Activated T-cell treated with anti-CD3 and anti-CD28 coated beads, Interleukin-2, amount 50 U/mL, for 72 hours (primary cell): ENCODE results near the gene GABBR2. TPM values are rescaled to one million over a fixed set of nuclear protein-coding genes. Genes with fewer than 3 reads are reported as not detected.

Source experiments
- ATAC-seq, 2 donors: fragments of 150-1000 bp; cut with Tn5 transposase; replicated peaks in 1 of 2; 2 replicates each; pipeline ENCODE4 v1.10.0; 2021; ENCODE audit warnings: moderate library complexity in 2 of 2, mild to moderate bottlenecking in 1 of 2
- DNase-seq, 2 donors: peaks; one replicate each; pipeline ENCODE4 v3.0.0; 2021 to 2022; ENCODE audit warnings: mixed read lengths in 1 of 2
- H3K27ac Mint-ChIP-seq: one replicate; pipeline ENCODE4 v1.8.0; 2022; ENCODE audit warnings: mild to moderate bottlenecking, moderate library complexity, mixed read lengths
- H3K27me3 Mint-ChIP-seq: one replicate; pipeline ENCODE4 v1.8.0; 2022; ENCODE audit warnings: low read depth, mixed read lengths
- H3K36me3 Mint-ChIP-seq, 2 donors: one replicate each; pipeline ENCODE4 v1.8.0; 2022; ENCODE audit warnings: mixed read lengths in 2 of 2, mild to moderate bottlenecking in 1 of 2; ENCODE audit not compliant: insufficient read depth in 2 of 2
- H3K4me1 Mint-ChIP-seq: one replicate; pipeline ENCODE4 v1.8.0; 2022; ENCODE audit warnings: low read depth, mixed read lengths
- H3K4me3 Mint-ChIP-seq, 2 donors: one replicate each; pipeline ENCODE4 v1.8.0; 2022; ENCODE audit warnings: mild to moderate bottlenecking in 2 of 2, mixed read lengths in 2 of 2, moderate library complexity in 2 of 2
- H3K9me3 Mint-ChIP-seq, 2 donors: one replicate each; pipeline ENCODE4 v1.8.0; 2022; ENCODE audit warnings: mixed read lengths in 2 of 2
- total RNA-seq, 2 donors: library from RNA; stranded (reverse); gene quantifications; one replicate each; pipeline ENCODE4 v1.2.3, GENCODE V29; 2022

Gene GABBR2
- total RNA-seq, 2 donors from 2014 or later = not detected

- peaks cover 13% of the 10 kb centered on the region for H3K27me3 Mint-ChIP-seq
- no peak overlapping the region for H3K27ac Mint-ChIP-seq
- DNase-seq (no peak), ATAC-seq (no peak)
- peaks cover 3 to 9% of the 10 kb centered on the region in 2 donors for H3K9me3 Mint-ChIP-seq
- H3K4me1 Mint-ChIP-seq = no peaks in the 10 kb centered on the region
- no peak overlapping the region for H3K4me3 Mint-ChIP-seq
- peaks cover 7 to 11% of the 10 kb centered on the region in 2 donors for H3K36me3 Mint-ChIP-seq
These were observed 339.3 kb downstream of the GABBR2 start for GRCh38 chr9:98369471-98369870.

- Mint-ChIP-seq H3K4me3 (no peak overlapping the region), H3K36me3 (peaks cover 7 to 11% of the 10 kb centered on the region in 2 donors), H3K27ac (no peak overlapping the region), H3K9me3 (peaks cover 3 to 9% of the 10 kb centered on the region in 2 donors), H3K27me3 (peaks cover 13% of the 10 kb centered on the region), H3K4me1 (no peaks in the 10 kb centered on the region)
- DNase-seq (no peak), ATAC-seq (no peak)
These were observed 339.7 kb downstream of the GABBR2 start for GRCh38 chr9:98369066-98369425.

- no peak overlapping the region for H3K27ac Mint-ChIP-seq
- H3K36me3 Mint-ChIP-seq = peaks cover 7 to 11% of the 10 kb centered on the region in 2 donors
- no peak overlapping the region for H3K4me3 Mint-ChIP-seq
- ATAC-seq = no peak
- no peaks in the 10 kb centered on the region for H3K4me1 Mint-ChIP-seq
- H3K27me3 Mint-ChIP-seq = peaks cover 13% of the 10 kb centered on the region
- DNase-seq = no peak
- H3K9me3 Mint-ChIP-seq = peaks cover 3 to 9% of the 10 kb centered on the region in 2 donors
These were observed 340.2 kb downstream of the GABBR2 start for GRCh38 chr9:98368366-98369065.

- Mint-ChIP-seq H3K4me1 (no peaks in the 10 kb centered on the region), H3K27ac (no peak overlapping the region), H3K36me3 (peaks cover 7 to 11% of the 10 kb centered on the region in 2 donors), H3K27me3 (peaks cover 16% of the 10 kb centered on the region), H3K9me3 (peaks cover 3 to 9% of the 10 kb centered on the region in 2 donors), H3K4me3 (no peak overlapping the region)
- DNase-seq = no peak
- ATAC-seq = no peak
These were observed 340.8 kb downstream of the GABBR2 start for GRCh38 chr9:98367923-98368322.

- Mint-ChIP-seq H3K36me3 (peaks cover 7 to 11% of the 10 kb centered on the region in 2 donors), H3K4me3 (no peak overlapping the region), H3K27me3 (peaks cover 21% of the 10 kb centered on the region), H3K4me1 (no peaks in the 10 kb centered on the region), H3K27ac (no peak overlapping the region), H3K9me3 (peaks cover 3 to 9% of the 10 kb centered on the region in 2 donors)
- DNase-seq = no peak
- no peak for ATAC-seq
These were observed 341.3 kb downstream of the GABBR2 start for GRCh38 chr9:98367371-98367900.

GRCh38 chr9:98365781-98366180, 343.0 kb downstream of the GABBR2 start:
- H3K9me3 Mint-ChIP-seq = peaks cover 3 to 9% of the 10 kb centered on the region in 2 donors
- H3K4me1 Mint-ChIP-seq = no peaks in the 10 kb centered on the region
- ATAC-seq = no peak
- H3K27ac Mint-ChIP-seq = no peak overlapping the region
- no peak for DNase-seq
- H3K4me3 Mint-ChIP-seq = no peak overlapping the region
- H3K27me3 Mint-ChIP-seq = peaks cover 21% of the 10 kb centered on the region
- H3K36me3 Mint-ChIP-seq = peaks cover 7 to 11% of the 10 kb centered on the region in 2 donors

GRCh38 chr9:98365227-98365669, 343.5 kb downstream of the GABBR2 start:
- DNase-seq (peak; percentile 3 to 13), ATAC-seq (no peak)
- no peaks in the 10 kb centered on the region for H3K4me1 Mint-ChIP-seq

GRCh38 chr9:98364086-98364485, 344.6 kb downstream of the GABBR2 start:
- Mint-ChIP-seq H3K9me3 (peaks cover 3 to 9% of the 10 kb centered on the region in 2 donors), H3K27ac (no peak overlapping the region), H3K4me1 (no peaks in the 10 kb centered on the region), H3K36me3 (peaks cover 7 to 11% of the 10 kb centered on the region in 2 donors), H3K4me3 (no peak overlapping the region), H3K27me3 (peaks cover 21% of the 10 kb centered on the region)
- DNase-seq (no peak), ATAC-seq (no peak)

More at GRCh38 chr9:98365227-98365669, 343.5 kb downstream of the GABBR2 start:
- H3K27ac Mint-ChIP-seq = no peak overlapping the region
- H3K36me3 Mint-ChIP-seq = peaks cover 7 to 11% of the 10 kb centered on the region in 2 donors
- peaks cover 3 to 9% of the 10 kb centered on the region in 2 donors for H3K9me3 Mint-ChIP-seq
- no peak overlapping the region for H3K4me3 Mint-ChIP-seq
- H3K27me3 Mint-ChIP-seq = peaks cover 21% of the 10 kb centered on the region

- Mint-ChIP-seq H3K4me1 (no peaks in the 10 kb centered on the region), H3K27ac (no peak overlapping the region), H3K27me3 (peaks cover 21% of the 10 kb centered on the region), H3K4me3 (no peak overlapping the region), H3K36me3 (peaks cover 7 to 11% of the 10 kb centered on the region in 2 donors), H3K9me3 (peaks cover 3 to 9% of the 10 kb centered on the region in 2 donors)
- ATAC-seq = no peak
- DNase-seq = no peak
These were observed 345.1 kb downstream of the GABBR2 start for GRCh38 chr9:98363644-98364043.

GRCh38 chr9:98362624-98363252, 346.0 kb downstream of the GABBR2 start:
- H3K4me3 Mint-ChIP-seq = no peak overlapping the region
- peaks cover 24% of the 10 kb centered on the region for H3K27me3 Mint-ChIP-seq
- ATAC-seq (no peak), DNase-seq (no peak)
- no peak overlapping the region for H3K27ac Mint-ChIP-seq
- peaks cover 7 to 11% of the 10 kb centered on the region in 2 donors for H3K36me3 Mint-ChIP-seq
- peaks cover 3 to 9% of the 10 kb centered on the region in 2 donors for H3K9me3 Mint-ChIP-seq
- no peaks in the 10 kb centered on the region for H3K4me1 Mint-ChIP-seq

- DNase-seq = no peak
- Mint-ChIP-seq H3K27me3 (peaks cover 17% of the 10 kb centered on the region), H3K4me3 (no peak overlapping the region), H3K36me3 (peaks cover 5 to 10% of the 10 kb centered on the region in 2 donors), H3K27ac (no peak overlapping the region), H3K9me3 (peaks cover 3 to 6% of the 10 kb centered on the region in 2 donors), H3K4me1 (no peaks in the 10 kb centered on the region)
- no peak for ATAC-seq
These were observed 347.1 kb downstream of the GABBR2 start for GRCh38 chr9:98361645-98362044.

GRCh38 chr9:98360176-98360708, 348.5 kb downstream of the GABBR2 start:
- peaks cover 3% of the 10 kb centered on the region in 2 donors for H3K36me3 Mint-ChIP-seq
- peaks cover 3% of the 10 kb centered on the region in 2 donors for H3K9me3 Mint-ChIP-seq

GRCh38 chr9:98359569-98359968, 349.2 kb downstream of the GABBR2 start:
- no peak for DNase-seq
- no peaks in the 10 kb centered on the region for H3K9me3 Mint-ChIP-seq
- H3K4me3 Mint-ChIP-seq = no peak overlapping the region

More at GRCh38 chr9:98360176-98360708, 348.5 kb downstream of the GABBR2 start:
- DNase-seq = no peak
- no peak overlapping the region for H3K27ac Mint-ChIP-seq
- peaks cover 21% of the 10 kb centered on the region for H3K27me3 Mint-ChIP-seq
- no peaks in the 10 kb centered on the region for H3K4me1 Mint-ChIP-seq
- no peak for ATAC-seq
- H3K4me3 Mint-ChIP-seq = no peak overlapping the region

More at GRCh38 chr9:98359569-98359968, 349.2 kb downstream of the GABBR2 start:
- no peak overlapping the region for H3K27ac Mint-ChIP-seq
- H3K27me3 Mint-ChIP-seq = peaks cover 21% of the 10 kb centered on the region
- H3K36me3 Mint-ChIP-seq = no peaks in the 10 kb centered on the region
- ATAC-seq = no peak
- no peaks in the 10 kb centered on the region for H3K4me1 Mint-ChIP-seq
